GM19328 (cell line): ENCODE measurements around the gene KCNQ5.
"Not testable (repeated sequence)": the region's sequence is repeated elsewhere in the genome, so short reads cannot be mapped to it uniquely, and the experiment has no call there.

Source experiments
- ATAC-seq: cut with Tn5 transposase; IDR thresholded peaks from one replicate; pipeline ENCODE4 v1.9.1; 2021; ENCODE audit warnings: mild to moderate bottlenecking, moderate library complexity; ENCODE audit not compliant: unreplicated experiment

KCNQ5 gene

DNA sequence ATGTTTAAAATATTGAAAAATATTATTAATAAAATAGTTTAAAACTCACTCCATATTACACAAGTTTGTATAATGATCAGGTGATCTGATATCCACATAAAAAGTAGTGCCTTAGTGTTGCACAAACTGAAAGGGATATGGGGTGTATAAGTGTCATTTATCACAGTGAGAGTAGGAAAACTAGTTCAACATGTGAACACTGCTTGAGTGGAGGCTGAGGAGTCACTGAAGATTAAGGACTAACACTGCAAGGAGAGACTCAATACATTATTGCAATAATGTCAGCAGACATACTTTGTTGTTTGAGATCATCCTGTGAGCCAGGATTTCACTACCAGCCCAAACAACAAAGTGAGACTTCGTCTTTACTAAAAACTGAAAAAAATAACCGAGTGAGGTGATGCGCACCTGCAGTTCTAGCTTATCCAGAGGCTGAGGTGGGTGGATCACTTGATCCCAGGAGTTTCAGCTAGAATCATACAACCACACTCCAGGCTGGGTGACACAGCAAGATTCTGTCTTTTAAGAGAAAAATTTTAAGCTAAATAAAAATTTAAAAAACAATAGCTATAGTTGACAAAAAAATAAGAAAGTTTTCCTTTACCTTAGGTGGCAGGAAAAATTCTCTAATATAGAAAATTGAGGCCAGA is 605.9 kb downstream of the KCNQ5 start:
- ATAC-seq, result no peak

DNA sequence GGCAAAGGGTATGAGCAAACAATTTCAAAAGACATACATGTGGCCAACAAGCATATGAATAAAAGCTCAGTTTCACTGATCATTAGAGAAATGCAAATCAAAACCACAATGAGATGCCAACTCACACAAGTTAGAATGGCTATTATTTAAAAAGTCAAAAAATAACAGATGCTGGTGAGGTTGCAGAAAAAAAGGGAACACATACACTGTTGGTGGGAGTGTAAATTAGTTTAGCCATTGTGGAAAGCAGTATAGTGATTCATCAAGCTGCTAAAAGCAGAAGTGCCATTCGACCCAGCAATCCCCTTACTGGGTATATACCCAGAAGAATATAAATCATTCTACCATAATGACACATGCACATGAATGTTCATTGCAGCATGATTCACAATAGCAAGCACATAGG is 610.1 kb downstream of the KCNQ5 start:
- ATAC-seq, result peak; percentile 62

DNA sequence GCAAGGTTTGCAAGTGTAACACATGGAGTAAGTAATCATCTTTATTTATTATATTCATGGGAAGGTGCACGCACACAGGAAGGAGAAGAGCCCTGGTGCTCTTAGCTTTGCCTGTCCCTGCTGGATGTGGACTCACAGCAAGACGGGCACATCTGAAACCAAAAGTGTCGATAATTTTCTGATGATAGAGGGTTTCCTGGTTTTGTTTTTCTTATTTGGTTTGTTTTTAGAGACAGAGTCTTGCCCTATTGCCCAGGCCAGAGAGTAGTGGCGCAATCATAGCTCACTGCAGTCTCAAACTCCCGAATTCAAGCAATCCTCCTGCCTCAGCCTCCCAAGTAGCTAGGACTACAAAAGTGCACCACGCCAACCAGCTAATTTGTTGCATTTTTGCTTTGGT is 611.2 kb downstream of the KCNQ5 start:
- no peak for ATAC-seq

DNA sequence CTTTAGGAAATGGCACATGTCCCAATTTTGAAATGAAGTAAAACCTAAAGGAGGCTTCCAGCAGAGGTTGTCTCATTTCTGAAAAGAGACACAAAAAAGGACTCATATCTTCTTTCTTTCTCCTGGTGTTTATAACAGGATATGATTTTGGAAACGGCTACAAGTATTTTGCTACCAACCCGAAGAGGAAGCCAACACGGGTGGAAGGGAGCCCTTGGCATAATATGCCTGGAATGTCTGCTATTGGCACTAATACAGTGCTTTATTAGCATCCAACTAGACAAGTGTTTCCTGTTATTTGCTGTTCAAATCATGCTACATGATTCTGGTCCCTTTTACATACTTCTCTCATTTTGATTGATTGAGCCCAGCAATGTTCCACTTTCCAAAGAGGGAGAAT is 612.1 kb downstream of the KCNQ5 start:
- not testable (repeated sequence) for ATAC-seq

DNA sequence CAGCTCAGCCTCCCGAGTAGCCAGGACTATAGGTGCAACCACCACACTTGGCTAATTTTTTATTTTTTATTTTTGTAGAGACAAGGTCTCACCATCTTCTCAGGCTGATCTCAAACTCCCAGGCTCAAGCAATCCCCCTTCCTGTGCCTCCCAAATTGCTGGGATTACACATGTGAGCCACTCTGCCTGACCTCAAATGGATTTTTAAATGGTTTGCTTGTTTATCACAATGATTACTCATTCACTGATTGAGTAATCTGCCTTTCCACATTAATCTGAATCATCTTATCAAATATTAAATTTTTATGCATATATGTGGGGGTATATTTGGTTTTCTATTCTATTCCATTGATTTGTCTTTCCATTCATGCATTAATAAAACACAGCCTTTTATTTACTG is 612.9 kb downstream of the KCNQ5 start:
- no peak for ATAC-seq

DNA sequence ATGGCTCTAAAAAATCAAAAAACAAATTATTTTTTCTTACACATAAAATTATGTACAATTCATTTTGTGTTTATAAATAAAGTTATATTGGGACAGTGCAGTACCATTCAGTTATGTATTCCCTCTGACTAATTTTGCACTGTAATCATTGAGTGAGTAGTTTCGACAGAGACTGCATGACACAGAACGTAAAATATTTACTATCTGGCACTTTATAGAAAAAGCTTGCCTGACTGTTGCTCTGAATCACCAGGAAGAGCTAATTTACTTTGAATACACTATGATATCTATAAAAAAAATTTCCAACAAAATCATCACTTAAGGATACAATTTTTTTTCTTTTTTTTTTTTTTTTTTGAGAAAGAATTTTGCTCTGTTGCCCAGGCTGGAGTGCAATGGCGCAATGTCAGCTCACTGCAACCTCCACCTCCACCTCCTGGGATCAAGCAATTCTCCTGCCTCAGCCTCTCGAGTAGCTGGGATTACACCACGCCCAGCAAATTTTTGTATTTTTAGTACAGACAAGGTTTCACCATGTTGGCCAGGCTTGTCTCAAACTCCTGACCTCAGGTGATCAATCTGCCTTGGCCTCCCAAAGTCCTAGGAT is 614.4 kb downstream of the KCNQ5 start:
- no peak for ATAC-seq

DNA sequence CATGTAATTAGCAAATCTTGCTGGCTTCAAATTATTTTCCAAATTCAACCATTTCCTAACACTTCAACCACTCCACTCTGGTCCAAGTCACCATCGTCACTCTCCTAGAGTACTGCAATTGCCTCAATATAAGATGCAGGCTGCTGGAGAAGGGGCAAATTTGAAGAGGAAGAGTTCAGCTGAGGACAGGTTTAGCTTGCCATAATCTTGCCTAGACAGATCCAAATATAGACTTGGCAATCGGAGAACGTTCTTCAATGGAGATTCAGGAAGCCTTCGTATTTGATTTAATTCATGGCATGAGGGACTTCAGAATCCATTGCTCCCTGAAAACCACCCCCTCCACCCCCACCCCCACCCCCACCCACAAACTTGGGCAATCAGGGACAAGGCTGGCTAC is 618.9 kb downstream of the KCNQ5 start:
- ATAC-seq, result no peak

DNA sequence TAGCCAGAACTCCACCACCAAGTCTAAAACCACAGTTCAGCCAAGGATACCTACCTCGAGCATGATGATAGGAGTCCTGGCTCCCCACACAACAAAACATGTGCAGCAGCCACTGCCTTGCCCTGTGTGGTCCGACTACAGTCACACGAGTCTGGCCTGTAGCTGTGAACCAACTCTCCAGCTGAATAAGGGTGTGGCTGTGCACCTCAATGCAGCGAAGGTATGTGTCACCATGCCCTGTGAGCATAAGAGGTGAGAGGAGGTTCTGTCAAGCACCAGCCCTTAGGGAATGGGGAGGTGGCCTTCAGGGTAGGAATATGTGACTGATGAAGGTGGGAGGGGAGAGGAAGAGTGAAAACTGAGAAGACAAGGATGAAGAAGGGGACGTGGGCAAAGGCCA is 620.1 kb downstream of the KCNQ5 start:
- ATAC-seq, result no peak
